COLO829 (cell line): Measurements from ENCODE around the gene TMEM240.
"Not testable (repeated sequence)": the region's sequence is repeated elsewhere in the genome, so short reads cannot be mapped to it uniquely, and the experiment has no call there.

Experiments used
- DNase-seq: peaks from one replicate; pipeline ENCODE4 v3.0.0; 2012; ENCODE audit warnings: low spot score

The TMEM240 gene

GRCh38 chr1:1540818-1541628, 599 bp upstream of the TMEM240 start:
- DNase-seq = no peak

- DNase-seq = no peak
Observed at GRCh38 chr1:1539310-1540089, 924 bp downstream of the TMEM240 start.

- DNase-seq = no peak
Observed at GRCh38 chr1:1538989-1539309, 1.5 kb downstream of the TMEM240 start.

- DNase-seq = no peak
Observed at GRCh38 chr1:1538334-1538733, 2.1 kb downstream of the TMEM240 start.

GRCh38 chr1:1537626-1538250, 2.7 kb downstream of the TMEM240 start:
- no peak for DNase-seq

- DNase-seq = no peak
Observed at GRCh38 chr1:1536938-1537546, 3.4 kb downstream of the TMEM240 start.

GRCh38 chr1:1536019-1536937, 4.1 kb downstream of the TMEM240 start:
- DNase-seq = no peak

GRCh38 chr1:1535201-1536018, 5.0 kb downstream of the TMEM240 start:
- no peak for DNase-seq

GRCh38 chr1:1534401-1535154, 5.8 kb downstream of the TMEM240 start:
- DNase-seq = no peak

- DNase-seq = not testable (repeated sequence)
Observed at GRCh38 chr1:1533894-1534291, 6.5 kb downstream of the TMEM240 start.

- not testable (repeated sequence) for DNase-seq
Observed at GRCh38 chr1:1533176-1533893, 7.1 kb downstream of the TMEM240 start.

GRCh38 chr1:1531947-1532346, 8.5 kb downstream of the TMEM240 start:
- DNase-seq = no peak

- no peak for DNase-seq
Observed at GRCh38 chr1:1529936-1530335, 10.5 kb downstream of the TMEM240 start.

- no peak for DNase-seq
Observed at GRCh38 chr1:1529321-1529720, 11.1 kb downstream of the TMEM240 start.

GRCh38 chr1:1528301-1529267, 11.8 kb downstream of the TMEM240 start:
- no peak for DNase-seq

- no peak for DNase-seq
Observed at GRCh38 chr1:1527092-1527816, 13.2 kb downstream of the TMEM240 start.

GRCh38 chr1:1526476-1526875, 13.9 kb downstream of the TMEM240 start:
- DNase-seq = not testable (repeated sequence)
